Measurements from ENCODE around the gene STXBP6.

DNA sequence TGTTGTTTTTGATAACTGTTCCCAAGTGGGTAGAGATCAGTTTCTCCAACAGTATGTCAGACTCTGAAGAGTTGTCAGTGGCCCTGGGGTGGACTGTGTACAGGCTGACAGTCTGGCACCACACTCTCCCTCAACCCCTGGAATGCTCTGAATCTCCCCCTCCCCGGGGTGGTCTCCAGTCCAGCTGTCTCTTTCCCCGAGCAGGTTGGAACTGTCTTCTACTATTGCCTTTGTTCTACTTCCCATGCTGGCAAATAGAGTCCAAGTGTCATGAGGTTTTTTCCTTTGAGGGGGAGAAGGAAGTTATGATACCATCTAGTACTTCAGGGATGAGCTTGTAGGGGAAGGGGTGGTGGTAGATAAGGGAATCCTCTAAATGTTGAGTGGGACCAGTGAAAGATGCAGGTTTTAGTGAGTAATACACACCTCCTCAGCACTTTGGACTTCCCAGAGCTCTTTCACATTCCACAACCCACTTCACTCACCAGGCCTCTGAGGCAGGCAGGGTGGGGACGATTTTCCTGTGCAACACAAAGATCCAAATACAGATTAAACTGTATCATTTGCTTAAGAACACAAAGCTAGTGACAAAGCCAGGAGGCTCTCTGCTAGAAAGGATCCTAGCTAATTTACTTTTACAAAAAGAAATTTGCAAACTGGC lies 245.3 kb downstream of the STXBP6 start:
- TF ChIP-seq, protein P1, sequence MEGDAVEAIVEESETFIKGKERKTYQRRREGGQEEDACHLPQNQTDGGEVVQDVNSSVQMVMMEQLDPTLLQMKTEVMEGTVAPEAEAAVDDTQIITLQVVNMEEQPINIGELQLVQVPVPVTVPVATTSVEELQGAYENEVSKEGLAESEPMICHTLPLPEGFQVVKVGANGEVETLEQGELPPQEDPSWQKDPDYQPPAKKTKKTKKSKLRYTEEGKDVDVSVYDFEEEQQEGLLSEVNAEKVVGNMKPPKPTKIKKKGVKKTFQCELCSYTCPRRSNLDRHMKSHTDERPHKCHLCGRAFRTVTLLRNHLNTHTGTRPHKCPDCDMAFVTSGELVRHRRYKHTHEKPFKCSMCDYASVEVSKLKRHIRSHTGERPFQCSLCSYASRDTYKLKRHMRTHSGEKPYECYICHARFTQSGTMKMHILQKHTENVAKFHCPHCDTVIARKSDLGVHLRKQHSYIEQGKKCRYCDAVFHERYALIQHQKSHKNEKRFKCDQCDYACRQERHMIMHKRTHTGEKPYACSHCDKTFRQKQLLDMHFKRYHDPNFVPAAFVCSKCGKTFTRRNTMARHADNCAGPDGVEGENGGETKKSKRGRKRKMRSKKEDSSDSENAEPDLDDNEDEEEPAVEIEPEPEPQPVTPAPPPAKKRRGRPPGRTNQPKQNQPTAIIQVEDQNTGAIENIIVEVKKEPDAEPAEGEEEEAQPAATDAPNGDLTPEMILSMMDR (IDR thresholded peaks at IDR 0.05) = no peak
- TF ChIP-seq EP300 (IDR thresholded peaks at IDR 0.05) = no peak
